ENCODE measurements around the gene GALNT2. TPM values are rescaled to one million over a fixed set of nuclear protein-coding genes. Genes with fewer than 3 reads are reported as not detected.

The GALNT2 gene
- total and polyA plus RNA-seq, 10 donors, result 7.9 to 44.8 (median 36.9) TPM

DNA sequence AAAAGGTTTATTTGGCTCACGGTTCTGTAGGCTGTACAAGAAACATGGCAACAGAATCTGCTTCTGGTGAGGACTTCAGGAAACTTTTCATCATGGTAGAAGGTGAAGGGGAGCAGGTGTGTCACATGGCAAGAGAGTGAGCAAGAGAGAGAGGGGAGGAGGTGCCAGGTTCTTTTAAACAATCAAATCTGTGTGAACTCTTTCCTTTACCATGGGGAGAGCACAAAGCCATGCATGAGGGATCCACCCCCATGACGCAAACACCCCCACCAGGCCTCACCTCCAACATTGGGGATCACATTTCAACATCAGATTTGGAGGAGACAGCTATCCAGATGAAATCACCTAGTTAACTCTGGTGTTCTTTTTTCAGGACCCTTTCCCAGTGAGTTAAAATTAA is 103.6 kb downstream of the GALNT2 start:
- Histone ChIP-seq H3K36me3 (no peaks in the 10 kb centered on the region), H3K4me3 (no peak overlapping the region), H3K27me3 (replicated peaks in 1 of 7) (no peaks in the 10 kb centered on the region), H3K9me3 (no peaks in the 10 kb centered on the region), H3K27ac (peak overlapping the region in 4 of 8 donors; percentile 63 to 74 (median 66)), H3K4me1 (peaks cover 0 to 53% (median 31%) of the 10 kb centered on the region in 6 donors)
- intact Hi-C loops (cut with DNase I; ENCODE audit: low total_unique reads), result no loop called here
- 85 to 93% (median 89%) methylated on average over 2 of the region's 2 CpGs for WGBS, 5 donors
- DNase-seq, result no peak
- TF ChIP-seq POLR2AphosphoS5 (IDR thresholded peaks at IDR 0.05), result no peak
- no peak for TF ChIP-seq CTCF (IDR thresholded peaks at IDR 0.05 in 8 of 11, conservative IDR thresholded peaks at IDR 0.05 in 3 of 11)
- no peak for TF ChIP-seq POLR2A (IDR thresholded peaks at IDR 0.05)

DNA sequence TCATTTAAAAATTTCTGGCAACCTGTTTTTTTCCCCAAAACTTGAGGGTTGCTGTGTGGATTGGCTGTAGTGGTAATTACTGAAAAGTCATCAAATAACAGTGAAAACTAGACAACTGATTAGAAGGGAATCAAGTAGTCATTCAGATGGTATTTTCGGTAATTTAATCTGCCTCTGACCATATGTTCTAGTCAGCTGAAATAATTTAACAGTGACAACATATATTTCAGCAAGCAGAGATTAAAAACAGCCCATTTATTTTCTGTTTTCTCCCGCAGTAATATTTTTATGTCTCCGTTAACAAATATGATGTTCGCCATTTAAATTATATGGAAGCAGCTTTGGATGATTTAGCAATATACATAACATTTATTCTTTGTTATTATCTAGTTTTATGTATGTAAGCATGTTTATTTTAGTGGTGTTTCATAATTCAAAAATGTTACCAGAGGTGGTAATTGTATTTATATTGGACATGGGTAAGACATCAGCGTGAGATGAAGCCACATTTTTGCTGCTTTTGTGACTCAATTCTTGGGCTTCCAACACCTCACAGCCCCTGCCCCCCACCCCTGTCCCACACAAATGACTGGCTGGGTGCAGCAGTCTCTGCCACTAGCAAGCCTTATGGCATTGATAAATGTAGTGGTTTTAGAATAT is 104.4 kb downstream of the GALNT2 start:
- H3K4me3 ChIP-seq, result no peak overlapping the region
- peaks cover 0 to 61% (median 38%) of the 10 kb centered on the region in 6 donors for H3K4me1 ChIP-seq
- no peak overlapping the region for H3K27ac ChIP-seq
- no peak for TF ChIP-seq POLR2AphosphoS5 (IDR thresholded peaks at IDR 0.05)
- TF ChIP-seq POLR2A (IDR thresholded peaks at IDR 0.05), result no peak
- TF ChIP-seq CTCF (IDR thresholded peaks at IDR 0.05 in 8 of 11, conservative IDR thresholded peaks at IDR 0.05 in 3 of 11), result no peak
- WGBS, 5 donors, result 83 to 98% (median 87%) methylated on average over 5 of the region's 5 CpGs
- H3K36me3 ChIP-seq, result no peaks in the 10 kb centered on the region
- no peaks in the 10 kb centered on the region for H3K27me3 ChIP-seq (replicated peaks in 1 of 7)
- intact Hi-C loops (cut with DNase I; ENCODE audit: low total_unique reads), result no loop called here
- no peaks in the 10 kb centered on the region for H3K9me3 ChIP-seq
- no peak for DNase-seq

GRCh38 chr1:230172016-230172537 is 105.0 kb downstream of the GALNT2 start:
- TF ChIP-seq CTCF (IDR thresholded peaks at IDR 0.05 in 8 of 11, conservative IDR thresholded peaks at IDR 0.05 in 3 of 11) (no peak), POLR2A (IDR thresholded peaks at IDR 0.05) (no peak), POLR2AphosphoS5 (IDR thresholded peaks at IDR 0.05) (no peak)
- no peaks in the 10 kb centered on the region for H3K36me3 ChIP-seq
- no peaks in the 10 kb centered on the region for H3K27me3 ChIP-seq (replicated peaks in 1 of 7)
- WGBS, 5 donors, result 88 to 94% (median 91%) methylated on average over 4 to 7 of the region's 7 CpGs
- no peak overlapping the region for H3K4me3 ChIP-seq
- no peaks in the 10 kb centered on the region for H3K9me3 ChIP-seq
- DNase-seq, result no peak
- H3K4me1 ChIP-seq, result peaks cover 0 to 64% (median 43%) of the 10 kb centered on the region in 6 donors
- intact Hi-C loops (cut with DNase I; ENCODE audit: low total_unique reads), result no loop called here
- H3K27ac ChIP-seq, result no peak overlapping the region

DNA sequence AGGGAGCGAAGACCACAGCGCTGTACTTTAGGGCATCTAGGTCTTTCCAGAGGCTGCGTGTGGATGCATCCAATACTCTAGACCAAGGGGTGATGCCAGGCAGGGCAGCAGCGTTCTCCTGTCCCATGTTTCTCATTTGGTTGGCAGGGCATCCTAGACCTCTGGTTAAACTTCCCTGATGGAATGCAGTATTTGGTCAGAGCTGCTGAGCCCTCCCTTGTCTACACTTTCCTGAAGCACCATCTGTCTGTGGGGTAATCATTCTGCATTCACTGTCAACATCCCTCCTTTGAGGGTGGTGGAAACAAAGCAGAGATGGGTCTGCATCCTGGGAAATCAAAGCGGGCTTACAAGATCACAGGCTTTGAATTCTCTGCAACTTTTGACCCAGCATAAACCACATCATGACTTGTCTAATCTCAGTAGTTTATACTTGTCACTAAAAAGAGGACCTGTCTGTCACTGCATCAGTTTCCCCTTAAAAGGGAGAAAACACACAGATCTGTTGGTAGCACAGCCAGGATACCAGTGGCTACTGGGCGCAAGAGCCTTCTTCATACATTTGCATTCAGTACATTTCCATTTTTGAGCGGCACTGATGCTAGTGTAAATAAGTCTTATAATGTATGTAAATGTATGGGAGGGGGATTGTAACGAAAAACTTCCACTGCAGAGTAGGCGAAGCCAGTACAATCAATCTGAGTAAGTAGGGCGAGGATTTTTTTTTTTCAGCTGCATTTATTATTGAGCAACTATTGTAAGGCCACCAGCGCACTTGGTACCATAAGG is 106.3 kb downstream of the GALNT2 start:
- peaks cover 2 to 60% (median 44%) of the 10 kb centered on the region in 6 donors for H3K4me1 ChIP-seq

More for the DNA sequence above, 106.3 kb downstream of the GALNT2 start:
- TF ChIP-seq POLR2A (IDR thresholded peaks at IDR 0.05) (no peak), CTCF (IDR thresholded peaks at IDR 0.05 in 8 of 11, conservative IDR thresholded peaks at IDR 0.05 in 3 of 11) (no peak), POLR2AphosphoS5 (IDR thresholded peaks at IDR 0.05) (no peak)
- intact Hi-C loops (cut with DNase I; ENCODE audit: low total_unique reads), result no loop called here
- Histone ChIP-seq H3K4me3 (no peak overlapping the region), H3K27ac (no peak overlapping the region), H3K27me3 (replicated peaks in 1 of 7) (no peaks in the 10 kb centered on the region), H3K36me3 (peaks cover 0 to 4% (median 0%) of the 10 kb centered on the region in 6 donors), H3K9me3 (no peaks in the 10 kb centered on the region)
- whole genome bisulfite sequencing, 5 donors, result 95 to 96% (median 95%) methylated on average over 11 of the region's 11 CpGs
- no peak for DNase-seq

Measured in spleen (tissue), 11 donors.